Measurements from ENCODE around the gene APLP2. TPM values are rescaled to one million over a fixed set of nuclear protein-coding genes. Genes with fewer than 3 reads are reported as not detected.

The APLP2 gene
- total and polyA plus RNA-seq, 2 of the 13 experiments (the other 11 are each of a cell fraction or from before 2014, with no cell fraction given): 315 to 594 TPM

GRCh38 chr11:130163346-130164220 lies 93.9 kb downstream of the APLP2 start (continued):
- TF ChIP-seq XRCC5 (optimal IDR thresholded peaks at IDR 0.05; ENCODE audit: low read length) (peak; percentile 19), ZNF782 (CRISPR knock-in tag; IDR thresholded peaks at IDR 0.05; ENCODE audit: borderline replicate concordance) (no peak), IRF1 (CRISPR knock-in tag; IDR thresholded peaks at IDR 0.05; ENCODE audit: low read depth) (no peak), ZNF432 (CRISPR knock-in tag; IDR thresholded peaks at IDR 0.05; ENCODE audit: borderline replicate concordance) (no peak), ZNF550 (CRISPR knock-in tag; IDR thresholded peaks at IDR 0.05; ENCODE audit: borderline replicate concordance) (no peak), PPARG (CRISPR knock-in tag; conservative IDR thresholded peaks at IDR 0.05) (no peak), ATF2 (CRISPR knock-in tag; IDR thresholded peaks at IDR 0.05) (no peak), ZNF547 (CRISPR knock-in tag; IDR thresholded peaks at IDR 0.05) (peak; percentile 40; the same call in 1 of the 2 replicates), NFIB (CRISPR knock-in tag; IDR thresholded peaks at IDR 0.05; ENCODE audit: borderline replicate concordance) (no peak), DNMT1 (CRISPR knock-in tag; IDR thresholded peaks at IDR 0.05) (no peak), EZH2 (conservative IDR thresholded peaks at IDR 0.05; ENCODE audit: low read depth, low read length) (no peak), ARID2 (CRISPR knock-in tag; IDR thresholded peaks at IDR 0.05; ENCODE audit: borderline replicate concordance) (no peak), ZSCAN21 (CRISPR knock-in tag; IDR thresholded peaks at IDR 0.05; ENCODE audit: borderline replicate concordance) (no peak), TRIM24 (CRISPR knock-in tag; IDR thresholded peaks at IDR 0.05) (no peak), ELF3 (CRISPR knock-in tag; IDR thresholded peaks at IDR 0.05) (peak; percentile 51), ZNF530 (CRISPR knock-in tag; IDR thresholded peaks at IDR 0.05; ENCODE audit: low read depth) (no peak)
- TF ChIP-seq, protein P1, sequence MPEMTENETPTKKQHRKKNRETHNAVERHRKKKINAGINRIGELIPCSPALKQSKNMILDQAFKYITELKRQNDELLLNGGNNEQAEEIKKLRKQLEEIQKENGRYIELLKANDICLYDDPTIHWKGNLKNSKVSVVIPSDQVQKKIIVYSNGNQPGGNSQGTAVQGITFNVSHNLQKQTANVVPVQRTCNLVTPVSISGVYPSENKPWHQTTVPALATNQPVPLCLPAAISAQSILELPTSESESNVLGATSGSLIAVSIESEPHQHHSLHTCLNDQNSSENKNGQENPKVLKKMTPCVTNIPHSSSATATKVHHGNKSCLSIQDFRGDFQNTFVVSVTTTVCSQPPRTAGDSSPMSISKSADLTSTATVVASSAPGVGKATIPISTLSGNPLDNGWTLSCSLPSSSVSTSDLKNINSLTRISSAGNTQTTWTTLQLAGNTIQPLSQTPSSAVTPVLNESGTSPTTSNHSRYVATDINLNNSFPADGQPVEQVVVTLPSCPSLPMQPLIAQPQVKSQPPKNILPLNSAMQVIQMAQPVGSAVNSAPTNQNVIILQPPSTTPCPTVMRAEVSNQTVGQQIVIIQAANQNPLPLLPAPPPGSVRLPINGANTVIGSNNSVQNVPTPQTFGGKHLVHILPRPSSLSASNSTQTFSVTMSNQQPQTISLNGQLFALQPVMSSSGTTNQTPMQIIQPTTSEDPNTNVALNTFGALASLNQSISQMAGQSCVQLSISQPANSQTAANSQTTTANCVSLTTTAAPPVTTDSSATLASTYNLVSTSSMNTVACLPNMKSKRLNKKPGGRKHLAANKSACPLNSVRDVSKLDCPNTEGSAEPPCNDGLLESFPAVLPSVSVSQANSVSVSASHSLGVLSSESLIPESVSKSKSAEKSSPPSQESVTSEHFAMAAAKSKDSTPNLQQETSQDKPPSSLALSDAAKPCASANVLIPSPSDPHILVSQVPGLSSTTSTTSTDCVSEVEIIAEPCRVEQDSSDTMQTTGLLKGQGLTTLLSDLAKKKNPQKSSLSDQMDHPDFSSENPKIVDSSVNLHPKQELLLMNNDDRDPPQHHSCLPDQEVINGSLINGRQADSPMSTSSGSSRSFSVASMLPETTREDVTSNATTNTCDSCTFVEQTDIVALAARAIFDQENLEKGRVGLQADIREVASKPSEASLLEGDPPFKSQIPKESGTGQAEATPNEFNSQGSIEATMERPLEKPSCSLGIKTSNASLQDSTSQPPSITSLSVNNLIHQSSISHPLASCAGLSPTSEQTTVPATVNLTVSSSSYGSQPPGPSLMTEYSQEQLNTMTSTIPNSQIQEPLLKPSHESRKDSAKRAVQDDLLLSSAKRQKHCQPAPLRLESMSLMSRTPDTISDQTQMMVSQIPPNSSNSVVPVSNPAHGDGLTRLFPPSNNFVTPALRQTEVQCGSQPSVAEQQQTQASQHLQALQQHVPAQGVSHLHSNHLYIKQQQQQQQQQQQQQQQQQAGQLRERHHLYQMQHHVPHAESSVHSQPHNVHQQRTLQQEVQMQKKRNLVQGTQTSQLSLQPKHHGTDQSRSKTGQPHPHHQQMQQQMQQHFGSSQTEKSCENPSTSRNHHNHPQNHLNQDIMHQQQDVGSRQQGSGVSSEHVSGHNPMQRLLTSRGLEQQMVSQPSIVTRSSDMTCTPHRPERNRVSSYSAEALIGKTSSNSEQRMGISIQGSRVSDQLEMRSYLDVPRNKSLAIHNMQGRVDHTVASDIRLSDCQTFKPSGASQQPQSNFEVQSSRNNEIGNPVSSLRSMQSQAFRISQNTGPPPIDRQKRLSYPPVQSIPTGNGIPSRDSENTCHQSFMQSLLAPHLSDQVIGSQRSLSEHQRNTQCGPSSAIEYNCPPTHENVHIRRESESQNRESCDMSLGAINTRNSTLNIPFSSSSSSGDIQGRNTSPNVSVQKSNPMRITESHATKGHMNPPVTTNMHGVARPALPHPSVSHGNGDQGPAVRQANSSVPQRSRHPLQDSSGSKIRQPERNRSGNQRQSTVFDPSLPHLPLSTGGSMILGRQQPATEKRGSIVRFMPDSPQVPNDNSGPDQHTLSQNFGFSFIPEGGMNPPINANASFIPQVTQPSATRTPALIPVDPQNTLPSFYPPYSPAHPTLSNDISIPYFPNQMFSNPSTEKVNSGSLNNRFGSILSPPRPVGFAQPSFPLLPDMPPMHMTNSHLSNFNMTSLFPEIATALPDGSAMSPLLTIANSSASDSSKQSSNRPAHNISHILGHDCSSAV (CRISPR knock-in tag; IDR thresholded peaks at IDR 0.05; ENCODE audit: borderline replicate concordance): no peak

Measured in HepG2 (cell line).